HG03095 (cell line): ENCODE results near the gene AMIGO2.

Source experiments
- ATAC-seq: cut with Tn5 transposase; IDR thresholded peaks from one replicate; pipeline ENCODE4 v1.9.1; 2021; ENCODE audit warnings: moderate library complexity; ENCODE audit not compliant: unreplicated experiment

AMIGO2 gene

DNA sequence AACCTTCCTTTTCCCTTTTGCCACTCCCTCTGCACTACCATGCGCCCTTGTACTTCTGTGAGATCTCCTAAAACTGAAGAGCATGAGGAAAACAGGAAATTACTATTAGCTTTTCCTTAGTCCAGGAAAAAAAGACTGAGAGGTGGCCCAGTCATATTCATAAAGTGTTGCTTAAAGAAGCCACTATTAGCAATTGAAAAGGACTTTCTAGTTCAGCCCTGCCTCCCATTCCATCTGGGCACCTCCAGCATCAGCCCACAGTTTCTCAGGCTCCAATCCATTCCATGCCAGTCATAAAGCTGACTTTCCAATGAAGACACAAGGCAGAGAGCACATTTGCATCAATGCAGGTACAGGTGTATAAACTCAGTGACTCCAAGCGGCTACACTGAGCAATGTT, 19.9 kb upstream of the AMIGO2 start:
- no peak for ATAC-seq

GRCh38 chr12:47098099-47098498, 18.3 kb upstream of the AMIGO2 start:
- ATAC-seq: no peak

GRCh38 chr12:47097276-47097896, 17.6 kb upstream of the AMIGO2 start:
- ATAC-seq: no peak

GRCh38 chr12:47095446-47096236, 15.9 kb upstream of the AMIGO2 start:
- no peak for ATAC-seq

GRCh38 chr12:47094804-47095203, 15.0 kb upstream of the AMIGO2 start:
- ATAC-seq: no peak

GRCh38 chr12:47091009-47091408, 11.2 kb upstream of the AMIGO2 start:
- ATAC-seq: no peak

GRCh38 chr12:47088021-47088944, 8.5 kb upstream of the AMIGO2 start:
- no peak for ATAC-seq

- no peak for ATAC-seq
Measured at GRCh38 chr12:47087088-47087688, 7.4 kb upstream of the AMIGO2 start.

- ATAC-seq: peak; percentile 52
Measured at GRCh38 chr12:47085815-47086252, 6.1 kb upstream of the AMIGO2 start.

DNA sequence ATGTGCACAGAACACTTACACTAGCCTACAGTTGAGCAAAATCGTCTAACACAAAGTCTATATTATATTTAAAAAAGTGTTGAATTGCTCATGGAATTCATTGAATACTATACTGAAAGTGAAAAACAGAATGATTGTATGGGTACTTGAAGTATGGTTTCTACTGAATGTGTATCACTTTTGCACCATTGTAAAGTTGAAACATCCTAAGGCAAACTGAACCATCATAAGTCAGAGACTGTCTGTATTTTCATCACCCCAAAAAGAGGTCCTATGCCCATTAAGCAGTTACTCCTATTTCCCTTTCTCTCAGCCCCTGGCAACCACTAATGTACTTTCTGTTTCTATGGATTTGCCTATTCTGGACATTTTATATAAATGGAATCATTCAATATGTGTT, 4.4 kb upstream of the AMIGO2 start:
- no peak for ATAC-seq

GRCh38 chr12:47082796-47083621, 3.2 kb upstream of the AMIGO2 start:
- no peak for ATAC-seq

DNA sequence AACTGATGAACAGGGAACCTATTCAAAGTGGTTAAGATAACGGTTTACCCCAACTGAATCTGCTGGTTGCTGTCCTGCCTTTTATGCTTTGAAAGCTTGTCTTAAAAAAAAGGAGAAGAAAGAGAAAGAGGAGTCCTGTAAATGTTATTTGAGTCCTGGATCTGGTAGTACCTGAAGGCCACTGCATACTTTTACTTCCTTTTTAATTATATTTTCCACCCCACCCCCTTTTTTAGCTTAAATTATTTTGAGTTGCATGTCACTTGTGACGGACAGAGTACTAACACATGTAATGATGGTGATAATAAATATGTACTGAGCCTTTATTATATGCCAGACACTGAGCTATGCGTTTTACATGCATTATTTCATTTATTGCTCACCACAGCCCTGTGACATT, 2.5 kb upstream of the AMIGO2 start:
- no peak for ATAC-seq

DNA sequence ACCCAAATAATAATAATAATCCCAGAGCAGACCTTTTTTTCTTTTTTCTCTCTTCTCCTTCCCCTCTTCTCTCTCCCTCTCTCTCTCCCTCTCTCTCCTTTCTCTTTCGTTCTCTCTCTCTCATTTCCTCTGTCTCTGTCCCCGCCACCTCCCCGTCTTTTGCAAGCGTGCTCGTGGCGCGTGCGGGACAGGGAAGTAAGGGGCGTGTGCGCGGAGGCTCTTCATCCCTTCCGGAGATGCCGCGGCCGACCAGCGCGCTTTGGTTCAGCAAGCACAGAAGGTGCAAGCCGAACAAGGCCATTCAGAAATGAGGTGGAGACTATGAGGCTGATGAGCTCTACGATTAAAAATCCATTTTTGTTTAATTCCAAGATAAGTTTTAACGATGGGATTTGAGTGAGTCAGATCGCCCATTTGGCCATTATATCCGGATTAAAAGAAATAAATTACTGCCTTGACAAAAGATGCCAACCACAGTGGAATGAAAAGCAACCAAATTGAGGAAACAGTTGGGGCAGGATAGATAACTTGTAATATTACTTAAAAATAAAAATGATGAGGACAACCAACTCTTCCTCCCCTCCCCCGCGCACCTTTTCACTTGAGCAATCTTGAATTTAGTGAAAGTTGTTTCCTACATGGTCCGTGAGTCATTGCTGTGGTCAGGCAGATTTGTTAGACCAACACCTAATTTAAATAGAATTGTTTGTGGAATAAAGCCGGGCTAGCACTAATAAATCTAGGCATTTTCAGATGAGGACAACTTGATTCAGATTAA, 1.2 kb upstream of the AMIGO2 start:
- ATAC-seq: no peak

DNA sequence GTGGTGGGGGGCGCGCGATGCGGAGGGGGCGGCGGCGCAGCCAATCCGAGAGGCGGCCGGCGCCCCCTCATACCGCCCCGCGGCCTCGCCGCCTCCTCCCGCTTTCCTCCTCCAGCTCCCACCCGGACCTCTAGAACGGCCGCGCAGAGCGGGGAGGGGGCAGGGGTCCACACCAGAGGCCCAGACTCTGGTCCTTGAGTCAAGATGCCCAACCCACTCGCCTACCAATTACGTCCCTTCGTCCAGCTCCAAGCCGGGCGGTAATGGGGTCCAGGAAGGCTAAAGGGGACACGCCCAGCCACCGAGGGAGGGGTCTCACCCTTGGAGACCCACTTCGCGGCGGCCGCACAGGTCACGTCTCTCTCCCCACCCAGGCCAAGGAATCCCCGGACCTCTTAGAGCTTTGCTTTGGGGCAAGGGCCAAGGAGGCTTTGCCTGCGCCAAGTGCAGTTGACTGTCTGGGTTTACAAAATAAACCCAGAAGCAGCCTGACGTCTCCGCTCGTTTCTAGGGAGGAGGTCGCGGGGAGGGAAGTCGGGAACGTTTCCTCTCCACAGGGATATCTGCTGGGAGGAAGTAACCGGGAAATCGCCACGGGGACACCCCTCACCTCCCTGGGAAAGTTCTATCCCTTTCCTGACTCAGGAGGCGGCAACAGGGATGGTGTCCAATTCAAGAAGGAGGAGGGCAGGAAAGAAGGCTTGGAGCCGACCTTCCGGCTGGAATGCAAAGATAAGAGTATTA, 394 bp upstream of the AMIGO2 start:
- ATAC-seq: no peak

GRCh38 chr12:47078733-47079467, 859 bp downstream of the AMIGO2 start:
- ATAC-seq: no peak

- no peak for ATAC-seq
Measured at GRCh38 chr12:47078086-47078395, 1.7 kb downstream of the AMIGO2 start.

DNA sequence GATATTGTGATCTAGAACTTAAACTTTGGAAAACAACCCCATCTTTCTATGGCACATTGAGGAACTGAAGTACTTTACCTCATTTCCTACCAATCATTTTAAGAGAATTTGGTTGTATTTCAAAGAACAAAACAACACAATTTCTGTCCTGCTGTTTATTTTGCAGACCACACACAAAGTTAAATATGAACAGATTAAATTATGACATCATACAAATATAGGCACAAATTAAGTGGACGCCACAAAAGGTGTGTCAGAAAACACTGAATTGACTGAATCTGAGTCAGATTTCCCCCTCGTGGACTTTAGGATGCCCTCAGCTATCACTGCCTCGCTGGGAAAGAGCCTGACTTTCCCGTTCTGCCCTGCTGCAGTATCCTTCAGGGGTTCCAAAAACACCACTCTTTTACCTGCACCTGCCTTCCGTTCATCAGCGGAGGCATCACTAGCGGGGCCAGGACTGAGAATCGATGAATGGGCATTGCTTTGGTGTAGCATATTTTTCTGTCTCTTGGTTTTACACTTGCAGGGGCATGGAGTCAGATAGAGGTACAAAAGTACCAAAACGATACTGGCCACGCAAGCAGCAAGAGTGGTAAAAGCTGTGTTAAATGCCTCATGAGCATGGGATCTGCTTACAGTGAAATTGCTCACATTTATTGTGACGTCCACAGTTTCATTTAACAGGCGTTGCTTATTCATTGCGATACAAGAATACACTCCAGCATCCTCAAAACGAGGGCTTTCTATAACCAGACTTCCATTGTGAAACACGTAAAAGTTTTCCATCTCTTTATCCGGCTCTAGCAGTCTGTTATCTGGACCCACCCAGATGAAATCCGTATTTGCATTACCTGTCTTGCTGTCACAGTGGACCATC, 2.3 kb downstream of the AMIGO2 start:
- no peak for ATAC-seq
